ENCODE data around the gene ZNF526.
A peak's percentile ranks its signal among the peaks of the same experiment; 100 is the strongest.

ZNF526 gene

GRCh38 chr19:42254850-42255765, 35.0 kb downstream of the ZNF526 start, which contains the start of gene ERF (continued):
- TF ChIP-seq ZNF596 (tag by site-specific recombination; IDR thresholded peaks at IDR 0.05) (no peak), ZNF610 (tag by site-specific recombination; IDR thresholded peaks at IDR 0.05; ENCODE audit: borderline replicate concordance) (no peak), ZNF175 (tag by site-specific recombination; IDR thresholded peaks at IDR 0.05) (no peak), YY2 (tag by site-specific recombination; IDR thresholded peaks at IDR 0.05) (0 out of 2 replicates have a peak, but pooled peaks have one; percentile 7), ZSCAN5A (tag by site-specific recombination; IDR thresholded peaks at IDR 0.05) (no peak), ZNF223 (tag by site-specific recombination; IDR thresholded peaks at IDR 0.05) (no peak), BCL6B (tag by site-specific recombination; IDR thresholded peaks at IDR 0.05) (no peak), ZNF239 (tag by site-specific recombination; IDR thresholded peaks at IDR 0.05) (no peak), ZBTB7A (tag by site-specific recombination; IDR thresholded peaks at IDR 0.05; ENCODE audit: low read depth) (0 out of 2 replicates have a peak, but pooled peaks have one; percentile 45), ZNF366 (tag by site-specific recombination; conservative IDR thresholded peaks at IDR 0.05) (no peak), ZNF266 (tag by site-specific recombination; IDR thresholded peaks at IDR 0.05; ENCODE audit: low read depth) (no peak), ZNF292 (tag by site-specific recombination; IDR thresholded peaks at IDR 0.05; ENCODE audit: borderline replicate concordance, low read depth) (no peak), ZNF324 (tag by site-specific recombination; IDR thresholded peaks at IDR 0.05) (no peak), ZSCAN30 (tag by site-specific recombination; IDR thresholded peaks at IDR 0.05) (no peak), ZNF354C (tag by site-specific recombination; IDR thresholded peaks at IDR 0.05; ENCODE audit: borderline replicate concordance, low read depth) (no peak), ZNF548 (tag by site-specific recombination; IDR thresholded peaks at IDR 0.05) (no peak), ZNF423 (tag by site-specific recombination; IDR thresholded peaks at IDR 0.05) (no peak)
- TF ChIP-seq, protein P1, sequence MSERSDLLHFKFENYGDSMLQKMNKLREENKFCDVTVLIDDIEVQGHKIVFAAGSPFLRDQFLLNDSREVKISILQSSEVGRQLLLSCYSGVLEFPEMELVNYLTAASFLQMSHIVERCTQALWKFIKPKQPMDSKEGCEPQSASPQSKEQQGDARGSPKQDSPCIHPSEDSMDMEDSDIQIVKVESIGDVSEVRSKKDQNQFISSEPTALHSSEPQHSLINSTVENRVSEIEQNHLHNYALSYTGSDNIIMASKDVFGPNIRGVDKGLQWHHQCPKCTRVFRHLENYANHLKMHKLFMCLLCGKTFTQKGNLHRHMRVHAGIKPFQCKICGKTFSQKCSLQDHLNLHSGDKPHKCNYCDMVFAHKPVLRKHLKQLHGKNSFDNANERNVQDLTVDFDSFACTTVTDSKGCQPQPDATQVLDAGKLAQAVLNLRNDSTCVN (tag by site-specific recombination; optimal IDR thresholded peaks at IDR 0.05): no peak
- TF ChIP-seq, protein P2, sequence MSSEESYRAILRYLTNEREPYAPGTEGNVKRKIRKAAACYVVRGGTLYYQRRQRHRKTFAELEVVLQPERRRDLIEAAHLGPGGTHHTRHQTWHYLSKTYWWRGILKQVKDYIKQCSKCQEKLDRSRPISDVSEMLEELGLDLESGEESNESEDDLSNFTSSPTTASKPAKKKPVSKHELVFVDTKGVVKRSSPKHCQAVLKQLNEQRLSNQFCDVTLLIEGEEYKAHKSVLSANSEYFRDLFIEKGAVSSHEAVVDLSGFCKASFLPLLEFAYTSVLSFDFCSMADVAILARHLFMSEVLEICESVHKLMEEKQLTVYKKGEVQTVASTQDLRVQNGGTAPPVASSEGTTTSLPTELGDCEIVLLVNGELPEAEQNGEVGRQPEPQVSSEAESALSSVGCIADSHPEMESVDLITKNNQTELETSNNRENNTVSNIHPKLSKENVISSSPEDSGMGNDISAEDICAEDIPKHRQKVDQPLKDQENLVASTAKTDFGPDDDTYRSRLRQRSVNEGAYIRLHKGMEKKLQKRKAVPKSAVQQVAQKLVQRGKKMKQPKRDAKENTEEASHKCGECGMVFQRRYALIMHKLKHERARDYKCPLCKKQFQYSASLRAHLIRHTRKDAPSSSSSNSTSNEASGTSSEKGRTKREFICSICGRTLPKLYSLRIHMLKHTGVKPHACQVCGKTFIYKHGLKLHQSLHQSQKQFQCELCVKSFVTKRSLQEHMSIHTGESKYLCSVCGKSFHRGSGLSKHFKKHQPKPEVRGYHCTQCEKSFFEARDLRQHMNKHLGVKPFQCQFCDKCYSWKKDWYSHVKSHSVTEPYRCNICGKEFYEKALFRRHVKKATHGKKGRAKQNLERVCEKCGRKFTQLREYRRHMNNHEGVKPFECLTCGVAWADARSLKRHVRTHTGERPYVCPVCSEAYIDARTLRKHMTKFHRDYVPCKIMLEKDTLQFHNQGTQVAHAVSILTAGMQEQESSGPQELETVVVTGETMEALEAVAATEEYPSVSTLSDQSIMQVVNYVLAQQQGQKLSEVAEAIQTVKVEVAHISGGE (tag by site-specific recombination; conservative IDR thresholded peaks at IDR 0.05; ENCODE audit: low read depth): no peak
- TF ChIP-seq, protein P3, sequence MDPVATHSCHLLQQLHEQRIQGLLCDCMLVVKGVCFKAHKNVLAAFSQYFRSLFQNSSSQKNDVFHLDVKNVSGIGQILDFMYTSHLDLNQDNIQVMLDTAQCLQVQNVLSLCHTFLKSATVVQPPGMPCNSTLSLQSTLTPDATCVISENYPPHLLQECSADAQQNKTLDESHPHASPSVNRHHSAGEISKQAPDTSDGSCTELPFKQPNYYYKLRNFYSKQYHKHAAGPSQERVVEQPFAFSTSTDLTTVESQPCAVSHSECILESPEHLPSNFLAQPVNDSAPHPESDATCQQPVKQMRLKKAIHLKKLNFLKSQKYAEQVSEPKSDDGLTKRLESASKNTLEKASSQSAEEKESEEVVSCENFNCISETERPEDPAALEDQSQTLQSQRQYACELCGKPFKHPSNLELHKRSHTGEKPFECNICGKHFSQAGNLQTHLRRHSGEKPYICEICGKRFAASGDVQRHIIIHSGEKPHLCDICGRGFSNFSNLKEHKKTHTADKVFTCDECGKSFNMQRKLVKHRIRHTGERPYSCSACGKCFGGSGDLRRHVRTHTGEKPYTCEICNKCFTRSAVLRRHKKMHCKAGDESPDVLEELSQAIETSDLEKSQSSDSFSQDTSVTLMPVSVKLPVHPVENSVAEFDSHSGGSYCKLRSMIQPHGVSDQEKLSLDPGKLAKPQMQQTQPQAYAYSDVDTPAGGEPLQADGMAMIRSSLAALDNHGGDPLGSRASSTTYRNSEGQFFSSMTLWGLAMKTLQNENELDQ (tag by site-specific recombination; IDR thresholded peaks at IDR 0.05; ENCODE audit: low read depth): no peak
- TF ChIP-seq, protein P4, sequence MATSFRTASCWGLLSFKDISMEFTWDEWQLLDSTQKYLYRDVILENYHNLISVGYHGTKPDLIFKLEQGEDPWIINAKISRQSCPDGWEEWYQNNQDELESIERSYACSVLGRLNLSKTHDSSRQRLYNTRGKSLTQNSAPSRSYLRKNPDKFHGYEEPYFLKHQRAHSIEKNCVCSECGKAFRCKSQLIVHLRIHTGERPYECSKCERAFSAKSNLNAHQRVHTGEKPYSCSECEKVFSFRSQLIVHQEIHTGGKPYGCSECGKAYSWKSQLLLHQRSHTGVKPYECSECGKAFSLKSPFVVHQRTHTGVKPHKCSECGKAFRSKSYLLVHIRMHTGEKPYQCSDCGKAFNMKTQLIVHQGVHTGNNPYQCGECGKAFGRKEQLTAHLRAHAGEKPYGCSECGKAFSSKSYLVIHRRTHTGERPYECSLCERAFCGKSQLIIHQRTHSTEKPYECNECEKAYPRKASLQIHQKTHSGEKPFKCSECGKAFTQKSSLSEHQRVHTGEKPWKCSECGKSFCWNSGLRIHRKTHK (tag by site-specific recombination; IDR thresholded peaks at IDR 0.05): no peak
- TF ChIP-seq, protein P5, sequence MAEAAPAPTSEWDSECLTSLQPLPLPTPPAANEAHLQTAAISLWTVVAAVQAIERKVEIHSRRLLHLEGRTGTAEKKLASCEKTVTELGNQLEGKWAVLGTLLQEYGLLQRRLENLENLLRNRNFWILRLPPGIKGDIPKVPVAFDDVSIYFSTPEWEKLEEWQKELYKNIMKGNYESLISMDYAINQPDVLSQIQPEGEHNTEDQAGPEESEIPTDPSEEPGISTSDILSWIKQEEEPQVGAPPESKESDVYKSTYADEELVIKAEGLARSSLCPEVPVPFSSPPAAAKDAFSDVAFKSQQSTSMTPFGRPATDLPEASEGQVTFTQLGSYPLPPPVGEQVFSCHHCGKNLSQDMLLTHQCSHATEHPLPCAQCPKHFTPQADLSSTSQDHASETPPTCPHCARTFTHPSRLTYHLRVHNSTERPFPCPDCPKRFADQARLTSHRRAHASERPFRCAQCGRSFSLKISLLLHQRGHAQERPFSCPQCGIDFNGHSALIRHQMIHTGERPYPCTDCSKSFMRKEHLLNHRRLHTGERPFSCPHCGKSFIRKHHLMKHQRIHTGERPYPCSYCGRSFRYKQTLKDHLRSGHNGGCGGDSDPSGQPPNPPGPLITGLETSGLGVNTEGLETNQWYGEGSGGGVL (tag by site-specific recombination; IDR thresholded peaks at IDR 0.05): peak; percentile 55
- TF ChIP-seq, protein P6, sequence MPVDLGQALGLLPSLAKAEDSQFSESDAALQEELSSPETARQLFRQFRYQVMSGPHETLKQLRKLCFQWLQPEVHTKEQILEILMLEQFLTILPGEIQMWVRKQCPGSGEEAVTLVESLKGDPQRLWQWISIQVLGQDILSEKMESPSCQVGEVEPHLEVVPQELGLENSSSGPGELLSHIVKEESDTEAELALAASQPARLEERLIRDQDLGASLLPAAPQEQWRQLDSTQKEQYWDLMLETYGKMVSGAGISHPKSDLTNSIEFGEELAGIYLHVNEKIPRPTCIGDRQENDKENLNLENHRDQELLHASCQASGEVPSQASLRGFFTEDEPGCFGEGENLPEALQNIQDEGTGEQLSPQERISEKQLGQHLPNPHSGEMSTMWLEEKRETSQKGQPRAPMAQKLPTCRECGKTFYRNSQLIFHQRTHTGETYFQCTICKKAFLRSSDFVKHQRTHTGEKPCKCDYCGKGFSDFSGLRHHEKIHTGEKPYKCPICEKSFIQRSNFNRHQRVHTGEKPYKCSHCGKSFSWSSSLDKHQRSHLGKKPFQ (tag by site-specific recombination; IDR thresholded peaks at IDR 0.05): no peak

Measured in HEK293 (cell line).